B cell (primary cell): Measurements from ENCODE around the gene MEG3. TPM values are rescaled to one million over a fixed set of nuclear protein-coding genes. Genes with fewer than 3 reads are reported as not detected.

Experiments
- ATAC-seq: fragments of 200-7000 bp; cut with Tn5 transposase; one replicate; pipeline ENCODE4 v1.10.0; 2021; ENCODE audit warnings: low read depth, mild to moderate bottlenecking, moderate number of reproducible peaks, moderate library complexity
- CTCF ChIA-PET: fragments of 350-600 bp; sonication (Branson Sonifier 250); formaldehyde crosslinking; loops from one replicate; lab custom pipeline; 2021; ENCODE audit warnings: antibody characterized with exemption, inconsistent platforms; lab: Charles Lee
- POLR2A ChIA-PET: fragments of 350-600 bp; sonication (Branson Sonifier 250); formaldehyde crosslinking; loops from one replicate; lab custom pipeline; 2021; ENCODE audit warnings: antibody characterized with exemption; lab: Charles Lee
- DNase-seq: peaks from one replicate; pipeline ENCODE4 v3.0.0; 2013
- H2AFZ ChIP-seq: 2 replicates; pipeline ENCODE4 v1.6.1; 2012; ENCODE audit warnings: mild to moderate bottlenecking, low read depth, low read length; ENCODE audit not compliant: insufficient read depth, poor library complexity, severe bottlenecking
- H3K27ac ChIP-seq, 2 donors: 1 replicate in 1 of 2; 2 replicates in 1 of 2; pipeline ENCODE4 v1.5.1; 2012 to 2013; ENCODE audit warnings: low read length in 2 of 2, mild to moderate bottlenecking in 2 of 2, moderate library complexity in 1 of 2
- H3K27me3 ChIP-seq, 4 experiments: fragments of 200-600 bp in 1 of 4; sonication (generic) in 1 of 4; replicated peaks in 1 of 4; 1 replicate in 2 of 4; 2 replicates in 2 of 4; pipeline versions ENCODE4 v1.6.1 to v1.7.0; 2013 to 2016; ENCODE audit warnings: low read length in 3 of 4, mild to moderate bottlenecking in 2 of 4, mixed read lengths in 1 of 4, moderate library complexity in 1 of 4; ENCODE audit not compliant: insufficient read depth in 4 of 4, control insufficient read depth in 3 of 4; ENCODE audit errors: control extremely low read depth in 1 of 4
- H3K36me3 ChIP-seq, 2 experiments: replicated peaks in 1 of 2; 1 replicate in 1 of 2; 2 replicates in 1 of 2; pipeline versions ENCODE4 v1.6.1 to v1.7.1; 2013; ENCODE audit warnings: low read length in 1 of 2; ENCODE audit not compliant: insufficient read depth in 2 of 2, control insufficient read depth in 1 of 2; ENCODE audit errors: control extremely low read depth in 1 of 2, extremely low read depth in 1 of 2
- H3K4me1 ChIP-seq, 2 donors: fragments of 200-600 bp in 1 of 2; sonication (generic) in 1 of 2; 1 replicate in 1 of 2; 2 replicates in 1 of 2; pipeline versions ENCODE4 v1.5.1 to v1.6.1; 2013 to 2017; ENCODE audit warnings: low read length in 2 of 2; ENCODE audit not compliant: control insufficient read depth in 2 of 2, insufficient read depth in 2 of 2
- H3K4me2 ChIP-seq: replicated peaks from 2 replicates; pipeline ENCODE3; 2012; ENCODE audit warnings: mild to moderate bottlenecking, low read depth, low read length; ENCODE audit not compliant: poor library complexity, severe bottlenecking
- H3K4me3 ChIP-seq, 5 experiments: fragments of 200-600 bp in 1 of 5; sonication (generic) in 1 of 5; 1 replicate in 3 of 5; 2 replicates in 2 of 5; pipeline versions ENCODE4 v1.5.1 to v1.7.0; 2011 to 2016; ENCODE audit warnings: low read length in 4 of 5, mild to moderate bottlenecking in 4 of 5, low read depth in 2 of 5, control low read depth in 1 of 5, moderate library complexity in 1 of 5; ENCODE audit not compliant: insufficient read depth in 1 of 5; ENCODE audit errors: control extremely low read depth in 1 of 5, extremely low read depth in 1 of 5
- H3K79me2 ChIP-seq: fragments of 200-600 bp; sonication (generic); one replicate; pipeline ENCODE4 v1.6.0; 2016; ENCODE audit warnings: low read length; ENCODE audit not compliant: control insufficient read depth, insufficient read depth
- H3K9ac ChIP-seq: fragments of 200-600 bp; sonication (generic); 2 replicates; pipeline ENCODE4 v1.6.1; 2017; ENCODE audit warnings: mild to moderate bottlenecking, low read length, moderate library complexity
- H3K9me3 ChIP-seq, 3 donors: one replicate each; pipeline versions ENCODE4 v1.6.1 to v1.7.1; 2013; ENCODE audit warnings: low read length in 2 of 3; ENCODE audit not compliant: control insufficient read depth in 2 of 3, insufficient read depth in 1 of 3; ENCODE audit errors: control extremely low read depth in 1 of 3
- H4K20me1 ChIP-seq: 2 replicates; pipeline ENCODE4 v1.6.0; 2012; ENCODE audit warnings: mild to moderate bottlenecking, low read length; ENCODE audit not compliant: insufficient read depth, control insufficient read depth, poor library complexity, severe bottlenecking
- H3K27ac Mint-ChIP-seq: one replicate; pipeline ENCODE4 v1.8.0; 2021; ENCODE audit warnings: mixed read lengths
- H3K27me3 Mint-ChIP-seq: one replicate; pipeline ENCODE4 v1.8.0; 2021; ENCODE audit warnings: mixed read lengths
- H3K4me1 Mint-ChIP-seq: one replicate; pipeline ENCODE4 v1.8.0; 2021; ENCODE audit warnings: mixed read lengths
- H3K4me3 Mint-ChIP-seq: one replicate; pipeline ENCODE4 v1.8.0; 2021; ENCODE audit warnings: mixed read lengths
- H3K9me3 Mint-ChIP-seq: one replicate; pipeline ENCODE4 v1.8.0; 2022; ENCODE audit warnings: mixed read lengths; ENCODE audit not compliant: insufficient read depth
- CTCF ChIP-seq: fragments of 200-600 bp; IDR thresholded peaks from one replicate; pipeline ENCODE4 v1.8.0; 2022; ENCODE audit warnings: antibody characterized with exemption, mild to moderate bottlenecking
- EZH2 ChIP-seq: IDR thresholded peaks from 2 replicates; pipeline ENCODE4 v1.6.1; 2012; ENCODE audit warnings: borderline replicate concordance, low read depth, mild to moderate bottlenecking, moderate library complexity, low read length; ENCODE audit not compliant: insufficient read depth, poor library complexity, severe bottlenecking
- WGBS: methylation state at CpG from one replicate; pipeline ENCODE4 v1.1.5; 2013; ENCODE audit warnings: missing lambda C conversion rate; ENCODE audit not compliant: insufficient coverage; 5-methylcytosine and 5-hydroxymethylcytosine counted together
- intact Hi-C: fragments of 100-400 bp; cut with micrococcal nuclease; formaldehyde crosslinking; loops from one replicate; pipeline ENCODE4 v1.10.0; 2022
- polyA plus RNA-seq: library from polyadenylated mRNA; depleted of rRNA; stranded (reverse); fragments of >200 nt; gene quantifications from 2 replicates; pipeline ENCODE4 v1.2.3, GENCODE V29; 2012
- total RNA-seq, 2 donors: library from RNA; stranded (reverse); fragments of 120-200 nt in 1 of 2; gene quantifications; 1 replicate in 1 of 2; 2 replicates in 1 of 2; pipeline versions ENCODE4 v1.2.3 to v1.2.4, GENCODE V29; 2013 to 2022

MEG3 gene
- total and polyA plus RNA-seq, 2 donors (not counting 1 experiment from before 2014, with no cell fraction given): 0.13 TPM; not detected in 1

DNA sequence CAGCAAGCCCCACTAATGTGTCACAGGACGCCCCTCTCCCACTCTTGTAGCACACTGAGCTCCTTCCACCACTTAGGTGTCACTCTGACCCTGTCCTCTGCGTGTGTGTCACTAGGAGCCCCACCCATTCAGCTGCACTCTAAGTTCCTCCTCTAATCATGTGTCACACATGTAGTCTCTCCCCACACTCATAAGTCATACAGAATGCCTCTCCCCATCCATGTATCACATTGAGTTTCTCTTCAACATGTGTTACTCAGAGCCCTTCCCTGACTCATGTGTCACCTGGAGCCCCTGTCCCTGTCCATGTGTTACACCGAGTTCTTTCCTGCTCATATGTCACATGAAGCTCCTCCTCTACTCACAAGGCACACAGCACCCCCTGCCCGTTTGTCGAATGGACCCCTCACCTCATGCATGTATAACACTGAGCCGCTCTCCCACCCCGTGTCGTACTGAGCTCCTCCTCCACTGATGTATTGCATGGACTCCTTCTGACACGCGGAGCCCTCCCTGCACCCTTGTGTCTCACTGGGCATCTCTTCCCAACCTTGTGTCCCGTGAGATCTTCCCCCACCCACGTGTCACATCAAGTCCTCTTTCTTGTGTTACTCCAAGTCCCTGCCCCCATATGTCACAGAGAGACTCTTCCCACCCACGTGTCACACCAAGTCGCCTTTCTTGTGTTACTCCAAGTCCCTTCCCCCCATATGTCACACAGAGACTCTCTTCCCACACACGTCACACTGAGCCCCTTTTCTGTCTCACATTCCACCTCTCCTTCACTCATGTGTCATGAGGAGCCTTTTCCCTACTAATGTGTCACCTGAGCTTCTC is 46.6 kb downstream of the MEG3 start:
- H3K4me1 Mint-ChIP-seq: no peaks in the 10 kb centered on the region
- POLR2A ChIA-PET: no interaction called here
- no peak overlapping the region for H3K27ac Mint-ChIP-seq
- DNase-seq (no peak), ATAC-seq (no peak)
- no peak overlapping the region for H3K4me3 ChIP-seq
- no peak overlapping the region for H3K27ac ChIP-seq
- peaks cover 3% of the 10 kb centered on the region for H3K9me3 Mint-ChIP-seq
- TF ChIP-seq CTCF: no peak
- TF ChIP-seq EZH2: no peak
- H3K4me3 Mint-ChIP-seq: no peak overlapping the region
- H3K4me2 ChIP-seq: no peak overlapping the region
- no peaks in the 10 kb centered on the region for H4K20me1 ChIP-seq
- 89% methylated on average over 15 of the region's 15 CpGs for WGBS
- no peaks in the 10 kb centered on the region for H3K36me3 ChIP-seq
- H3K9ac ChIP-seq: no peak overlapping the region
- H3K27me3 Mint-ChIP-seq: no peaks in the 10 kb centered on the region
- no peaks in the 10 kb centered on the region for H3K27me3 ChIP-seq
- no peaks in the 10 kb centered on the region for H3K79me2 ChIP-seq
- H3K4me1 ChIP-seq: no peaks in the 10 kb centered on the region
- H2AFZ ChIP-seq: no peak overlapping the region
- peaks cover 0 to 20% (median 0%) of the 10 kb centered on the region in 3 donors for H3K9me3 ChIP-seq
- CTCF ChIA-PET: no interaction called here
- intact Hi-C loops: no loop called here

GRCh38 chr14:100873096-100873482 is 47.2 kb downstream of the MEG3 start:
- Histone ChIP-seq H3K4me3 (no peak overlapping the region), H4K20me1 (no peaks in the 10 kb centered on the region), H3K27me3 (no peaks in the 10 kb centered on the region), H3K36me3 (no peaks in the 10 kb centered on the region), H3K9ac (no peak overlapping the region), H2AFZ (no peak overlapping the region), H3K27ac (no peak overlapping the region), H3K4me2 (no peak overlapping the region), H3K79me2 (no peaks in the 10 kb centered on the region), H3K4me1 (no peaks in the 10 kb centered on the region), H3K9me3 (peaks cover 0 to 22% (median 0%) of the 10 kb centered on the region in 3 donors)
- ChIA-PET CTCF (no interaction called here), POLR2A (no interaction called here)
- Mint-ChIP-seq H3K4me3 (no peak overlapping the region), H3K27me3 (no peaks in the 10 kb centered on the region), H3K9me3 (peaks cover 3% of the 10 kb centered on the region), H3K27ac (no peak overlapping the region), H3K4me1 (no peaks in the 10 kb centered on the region)
- no peak for DNase-seq
- ATAC-seq: no peak
- WGBS: 38% methylated on average over 3 of the region's 3 CpGs
- TF ChIP-seq EZH2 (no peak), CTCF (no peak)
- intact Hi-C loops: no loop called here
